Adrenal gland (tissue), 19 donors: Measurements from ENCODE around the gene ZMAT3. TPM values are rescaled to one million over a fixed set of nuclear protein-coding genes. Genes with fewer than 3 reads are reported as not detected.
"Not testable (repeated sequence)": the region's sequence is repeated elsewhere in the genome, so short reads cannot be mapped to it uniquely, and the experiment has no call there.

Experiments
- DNase-seq, 7 donors: peaks; one replicate each; pipeline ENCODE4 v3.0.0-alpha.2; 2019 to 2020
- H3K27ac ChIP-seq, 5 donors: fragments of 200-600 bp; sonication (generic) in 4 of 5; 1 replicate in 3 of 5; 2 replicates in 2 of 5; pipeline versions ENCODE4 v1.5.1 to v1.8.0; 2016 to 2020; ENCODE audit warnings: mild to moderate bottlenecking in 1 of 5
- H3K27me3 ChIP-seq: fragments of 200-600 bp; 2 replicates; pipeline ENCODE4 v1.8.0; 2021
- H3K36me3 ChIP-seq, 2 donors: fragments of 200-600 bp; replicated peaks in 1 of 2; 1 replicate in 1 of 2; 2 replicates in 1 of 2; pipeline versions ENCODE4 v1.5.1 to v1.8.0; 2018 to 2022
- H3K4me1 ChIP-seq, 2 donors: fragments of 200-600 bp; replicated peaks in 1 of 2; 1 replicate in 1 of 2; 2 replicates in 1 of 2; pipeline versions ENCODE4 v1.5.1 to v1.8.0; 2018 to 2021
- H3K4me3 ChIP-seq, 4 donors: fragments of 200-600 bp; sonication (generic) in 3 of 4; one replicate each; pipeline ENCODE4 v1.5.1; 2016 to 2018
- H3K9me3 ChIP-seq, 3 donors: fragments of 200-600 bp; sonication (generic) in 1 of 3; replicated peaks in 1 of 3; 1 replicate in 2 of 3; 2 replicates in 1 of 3; pipeline versions ENCODE4 v1.5.1 to v1.8.0; 2016 to 2021
- POLR2A ChIP-seq, 2 donors: fragments of 450-650 bp; IDR thresholded peaks; one replicate each; pipeline ENCODE4 v1.6.1; 2017; ENCODE audit warnings: antibody characterized with exemption in 2 of 2, mild to moderate bottlenecking in 2 of 2, moderate library complexity in 1 of 2
- WGBS, 4 donors: extraction: QIAGEN DNeasy Blood & Tissue Kit in 2 of 4; methylation state at CpG; one replicate each; pipeline versions ENCODE4 v1.1.5 to v1.1.7; 2013 to 2017; 5-methylcytosine and 5-hydroxymethylcytosine counted together
- intact Hi-C, 2 donors: fragments of 100-400 bp; cut with DNase I; formaldehyde crosslinking; loops; one replicate each; pipeline versions ENCODE4 v1.14.1 to v1.15.0; 2022 to 2023
- long read RNA-seq, 10 donors: library from polyadenylated mRNA in 3 of 10; unstranded in 2 of 10; stranded (forward) in 1 of 10; transcript quantifications; one replicate each; pipeline ENCODE4 v2.0.0 and lab custom pipeline, GENCODE V29; 2021 to 2026
- polyA plus RNA-seq, 3 donors: library from polyadenylated mRNA; stranded (reverse); fragments of 200-250 nt in 2 of 3; fragments of 350-450 nt in 1 of 3; fragmentation: Illumina TruSeq in 1 of 3; extraction: RNeasy Lipid Tissue Mini Kit (QIAGEN cat#74804) in 1 of 3; gene quantifications; one replicate each; pipeline ENCODE4 v1.2.3, GENCODE V29; 2013 to 2014
- total RNA-seq, 9 donors: library from RNA; depleted of rRNA in 4 of 9; stranded (reverse); fragments of >200 nt in 4 of 9; fragments of 120-200 nt in 1 of 9; fragmentation: NEBNext Ultra II Directional in 1 of 9; extraction: Animal tissue kit (Norgen Biotek cat#: 25700) in 1 of 9; gene quantifications; one replicate each; pipeline versions ENCODE4 v1.1.0 to v1.2.4, GENCODE V29; 2013 to 2023
- TF ChIP-seq, protein P1 (sequence below), 6 experiments: fragments of 450-650 bp in 4 of 6; fragments of 200-600 bp in 2 of 6; sonication (generic) in 1 of 6; IDR thresholded peaks; 1 replicate in 5 of 6; 2 replicates in 1 of 6; pipeline versions ENCODE4 v1.5.1 to v1.8.0; 2016 to 2021; ENCODE audit warnings: antibody characterized with exemption in 6 of 6, mild to moderate bottlenecking in 2 of 6, moderate library complexity in 1 of 6
- donor health status: healthy with polysubstance abuse.
- donor health status: Bipolar disorder and iron deficiency.
- donor health status: DM: yes; HTN: yes; CAD: no.
- donor health status: DM: no; HTN: no; CAD: no.
- donor health status: DM: no; HTN: no; CAD: no.
- donor health status: DM: yes; HTN: yes; CAD: no.

The ZMAT3 gene
- 10 to 100 TPM in 8 of 9 donors, 1 to 10 TPM in 1; 6.7 to 30.0 (median 19.2) TPM for total RNA-seq
- 1 to 10 TPM; 1.8 to 8.5 (median 4.0) TPM for polyA plus RNA-seq
- long read RNA-seq, donor 1, full-length matches to known transcripts, result 1 of 1 reads
- long read RNA-seq, donor 1, partial matches to known transcripts, result 0 of 1 reads
- long read RNA-seq, donor 1, other reads (novel, unspliced or antisense), result 0 of 1 reads
- long read RNA-seq, donor 2, result 0 reads
- long read RNA-seq, donor 3, full-length matches to known transcripts, result 2 of 2 reads
- long read RNA-seq, donor 3, partial matches to known transcripts, result 0 of 2 reads
- long read RNA-seq, donor 3, other reads (novel, unspliced or antisense), result 0 of 2 reads
- long read RNA-seq, donor 4, full-length matches to known transcripts, result 1 of 4 reads
- long read RNA-seq, donor 4, partial matches to known transcripts, result 0 of 4 reads
- long read RNA-seq, donor 4, other reads (novel, unspliced or antisense), result 3 of 4 reads
- long read RNA-seq, donor 5, full-length matches to known transcripts, result 2 of 13 reads
- long read RNA-seq, donor 5, partial matches to known transcripts, result 5 of 13 reads
- long read RNA-seq, donor 5, other reads (novel, unspliced or antisense), result 6 of 13 reads
- long read RNA-seq, donor 6, partial matches to known transcripts, result 0 of 1 reads
- long read RNA-seq, donor 6, other reads (novel, unspliced or antisense), result 1 of 1 reads
- long read RNA-seq, donor 7, result 0 reads
- long read RNA-seq, donor 8, result 0 reads
- long read RNA-seq, donor 9, full-length matches to known transcripts, result 1 of 1 reads
- long read RNA-seq, donor 9, partial matches to known transcripts, result 0 of 1 reads
- long read RNA-seq, donor 9, other reads (novel, unspliced or antisense), result 0 of 1 reads
- long read RNA-seq, donor 10, result 0 reads

- 0 to 1% (median 0%) methylated on average over 21 to 80 of the region's 80 CpGs for WGBS, 4 donors
- Histone ChIP-seq H3K27me3 (no peaks in the 10 kb centered on the region), H3K9me3 (no peaks in the 10 kb centered on the region), H3K36me3 (no peaks in the 10 kb centered on the region), H3K4me3 (peak within 1 kb of the TSS; percentile 53 to 92 (median 75)), H3K27ac (peak within 1 kb of the TSS; percentile 67 to 97 (median 84)), H3K4me1 (peaks cover 10 to 19% of the 10 kb centered on the region in 2 donors)
- intact Hi-C loops, result no loop called here
- TF ChIP-seq, protein P1, sequence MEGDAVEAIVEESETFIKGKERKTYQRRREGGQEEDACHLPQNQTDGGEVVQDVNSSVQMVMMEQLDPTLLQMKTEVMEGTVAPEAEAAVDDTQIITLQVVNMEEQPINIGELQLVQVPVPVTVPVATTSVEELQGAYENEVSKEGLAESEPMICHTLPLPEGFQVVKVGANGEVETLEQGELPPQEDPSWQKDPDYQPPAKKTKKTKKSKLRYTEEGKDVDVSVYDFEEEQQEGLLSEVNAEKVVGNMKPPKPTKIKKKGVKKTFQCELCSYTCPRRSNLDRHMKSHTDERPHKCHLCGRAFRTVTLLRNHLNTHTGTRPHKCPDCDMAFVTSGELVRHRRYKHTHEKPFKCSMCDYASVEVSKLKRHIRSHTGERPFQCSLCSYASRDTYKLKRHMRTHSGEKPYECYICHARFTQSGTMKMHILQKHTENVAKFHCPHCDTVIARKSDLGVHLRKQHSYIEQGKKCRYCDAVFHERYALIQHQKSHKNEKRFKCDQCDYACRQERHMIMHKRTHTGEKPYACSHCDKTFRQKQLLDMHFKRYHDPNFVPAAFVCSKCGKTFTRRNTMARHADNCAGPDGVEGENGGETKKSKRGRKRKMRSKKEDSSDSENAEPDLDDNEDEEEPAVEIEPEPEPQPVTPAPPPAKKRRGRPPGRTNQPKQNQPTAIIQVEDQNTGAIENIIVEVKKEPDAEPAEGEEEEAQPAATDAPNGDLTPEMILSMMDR (IDR thresholded peaks at IDR 0.05), result no peak
- peak; percentile 57 to 76 for TF ChIP-seq POLR2A (IDR thresholded peaks at IDR 0.05)
- peak; percentile 85 to 91 (median 88) for DNase-seq
These were observed at the start of gene ZMAT3 for GRCh38 chr3:179071323-179072099. ZMAT3 (minus strand) TSS chr3:179071809; CDS start chr3:179067752, 4,057 bp downstream.

- DNase-seq, result no peak
- Histone ChIP-seq H3K27me3 (no peaks in the 10 kb centered on the region), H3K4me1 (no peaks in the 10 kb centered on the region), H3K36me3 (no peaks in the 10 kb centered on the region), H3K4me3 (no peak overlapping the region), H3K27ac (no peak overlapping the region), H3K9me3 (no peaks in the 10 kb centered on the region)
- no peak for TF ChIP-seq POLR2A (IDR thresholded peaks at IDR 0.05)
- TF ChIP-seq, protein P1 (IDR thresholded peaks at IDR 0.05), result no peak
- intact Hi-C loops, result no loop called here
- WGBS, 4 donors, result 59 to 78% (median 63%) methylated on average over 2 of the region's 2 CpGs
These were observed 45.2 kb upstream of the ZMAT3 start for GRCh38 chr3:179116816-179117215.

DNA sequence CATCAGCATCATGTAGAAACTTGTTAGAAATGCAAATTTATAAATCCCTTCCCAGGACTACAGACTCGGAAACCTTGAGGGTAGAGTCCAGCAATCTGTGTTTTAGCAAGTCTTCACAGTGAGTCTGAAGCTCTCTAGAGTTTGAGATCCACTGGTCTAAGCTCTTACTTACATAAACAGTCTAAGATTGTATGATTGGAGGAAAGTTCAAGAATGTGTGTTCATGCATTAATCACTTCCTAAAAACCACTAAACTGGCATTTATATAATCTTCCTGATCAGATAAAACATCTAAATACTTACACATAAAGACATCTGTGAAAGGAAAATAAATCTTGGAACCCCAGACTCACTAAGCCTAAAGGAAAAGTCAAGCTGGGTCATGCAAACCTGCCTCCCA, 43.8 kb upstream of the ZMAT3 start:
- intact Hi-C loops, H3K9me3 ChIP-seq, H3K27ac ChIP-seq, H3K27me3 ChIP-seq, H3K4me1 ChIP-seq, H3K36me3 ChIP-seq, DNase-seq, H3K4me3 ChIP-seq: not testable (repeated sequence)
- 23 to 71% (median 63%) methylated on average over 1 of the region's 1 CpG for WGBS, 4 donors

GRCh38 chr3:179113903-179114302, 42.3 kb upstream of the ZMAT3 start:
- Histone ChIP-seq H3K4me3 (no peak overlapping the region), H3K27me3 (no peaks in the 10 kb centered on the region), H3K9me3 (no peaks in the 10 kb centered on the region), H3K4me1 (no peaks in the 10 kb centered on the region), H3K36me3 (no peaks in the 10 kb centered on the region), H3K27ac (no peak overlapping the region)
- WGBS, 4 donors, result 52 to 62% (median 55%) methylated on average over 2 of the region's 2 CpGs
- TF ChIP-seq, protein P1 (IDR thresholded peaks at IDR 0.05), result no peak
- TF ChIP-seq POLR2A (IDR thresholded peaks at IDR 0.05), result no peak
- intact Hi-C loops, result no loop called here
- no peak for DNase-seq
